SK-N-SH (cell line): Measurements from ENCODE around the gene SPATC1L. TPM values are rescaled to one million over a fixed set of nuclear protein-coding genes. Genes with fewer than 3 reads are reported as not detected.

ENCODE experiments used
- CTCF ChIA-PET: fragments of 300-600, 350-600 bp; formaldehyde crosslinking; extraction: SDS; loops from one replicate; lab custom pipeline; 2021; lab: Yijun Ruan, JAX
- POLR2A ChIA-PET: fragments of 350-600 bp; sonication (Branson Sonifier 250); formaldehyde crosslinking; extraction: SDS; loops from one replicate; lab custom pipeline; 2020; ENCODE audit warnings: antibody characterized with exemption, inconsistent platforms; lab: Yijun Ruan, JAX
- DNase-seq: peaks from one replicate; pipeline ENCODE4 v3.0.0; 2012
- H2AFZ ChIP-seq: fragments of 200-600 bp; sonication (generic); 2 replicates; pipeline ENCODE4 v1.8.1; 2016; ENCODE audit warnings: antibody characterized with exemption, mild to moderate bottlenecking, low read depth
- H3F3A ChIP-seq: fragments of 200-600 bp; sonication (generic); replicated peaks from 2 replicates; pipeline ENCODE3; 2016; ENCODE audit warnings: antibody characterized with exemption, mild to moderate bottlenecking; ENCODE audit not compliant: insufficient read depth
- H3K27ac ChIP-seq, 2 experiments: fragments of 200-500 bp in 1 of 2; fragments of 200-600 bp in 1 of 2; sonication (Bioruptor generic) in 1 of 2; sonication (generic), shearing (Covaris generic) in 1 of 2; 2 replicates each; pipeline versions ENCODE4 v1.5.1 to v1.6.1; 2014 to 2016; ENCODE audit warnings: low read depth in 2 of 2, inconsistent platforms in 1 of 2, low read length in 1 of 2, mild to moderate bottlenecking in 1 of 2, mixed read lengths in 1 of 2
- H3K27me3 ChIP-seq: fragments of 200-600 bp; sonication (generic), shearing (Covaris generic); 2 replicates; pipeline ENCODE4 v1.6.1; 2016; ENCODE audit warnings: mixed run types; ENCODE audit not compliant: insufficient read depth
- H3K36me3 ChIP-seq, 2 experiments: fragments of 200-500 bp in 1 of 2; fragments of 200-600 bp in 1 of 2; sonication (Bioruptor generic) in 1 of 2; sonication (generic) in 1 of 2; replicated peaks in 1 of 2; 2 replicates each; pipeline versions ENCODE3 to v1.5.1; 2014 to 2016; ENCODE audit warnings: low read length in 1 of 2, mild to moderate bottlenecking in 1 of 2; ENCODE audit not compliant: insufficient read depth in 2 of 2, control insufficient read depth in 1 of 2
- H3K4me1 ChIP-seq, 2 experiments: fragments of 200-500 bp in 1 of 2; fragments of 200-600 bp in 1 of 2; sonication (Bioruptor generic) in 1 of 2; sonication (generic), shearing (Covaris generic) in 1 of 2; 2 replicates each; pipeline versions ENCODE4 v1.5.1 to v1.6.1; 2014 to 2016; ENCODE audit warnings: low read depth in 1 of 2, low read length in 1 of 2, mixed run types in 1 of 2; ENCODE audit not compliant: insufficient read depth in 2 of 2, control insufficient read depth in 1 of 2
- H3K4me2 ChIP-seq: fragments of 200-600 bp; sonication (generic), shearing (Covaris generic); 2 replicates; pipeline ENCODE4 v1.6.1; 2017; ENCODE audit warnings: mixed run types
- H3K4me3 ChIP-seq, 2 experiments: fragments of 200-500 bp in 1 of 2; fragments of 200-600 bp in 1 of 2; sonication (Bioruptor generic) in 1 of 2; sonication (generic), shearing (Covaris generic) in 1 of 2; 2 replicates each; pipeline versions ENCODE4 v1.5.1 to v1.8.1; 2014 to 2016; ENCODE audit warnings: low read depth in 2 of 2, inconsistent platforms in 1 of 2, low read length in 1 of 2, mild to moderate bottlenecking in 1 of 2, mixed read lengths in 1 of 2, moderate library complexity in 1 of 2
- H3K79me2 ChIP-seq: fragments of 200-600 bp; sonication (generic); 2 replicates; pipeline ENCODE4 v1.8.1; 2017; ENCODE audit warnings: mild to moderate bottlenecking; ENCODE audit not compliant: insufficient read depth
- H3K9ac ChIP-seq: fragments of 200-600 bp; sonication (generic); 2 replicates; pipeline ENCODE4 v1.6.1; 2017; ENCODE audit warnings: mixed run types
- H3K9me2 ChIP-seq: fragments of 200-600 bp; sonication (generic); 2 replicates; pipeline ENCODE4 v1.6.1; 2017; ENCODE audit warnings: mixed run types
- H3K9me3 ChIP-seq: fragments of 200-600 bp; sonication (generic); 2 replicates; pipeline ENCODE4 v1.6.1; 2017; ENCODE audit warnings: mixed run types, mild to moderate bottlenecking, moderate library complexity
- H4K20me1 ChIP-seq: fragments of 200-600 bp; sonication (generic); 2 replicates; pipeline ENCODE4 v1.6.1; 2017; ENCODE audit warnings: mild to moderate bottlenecking, mixed run types; ENCODE audit not compliant: insufficient read depth
- CHD2 ChIP-seq: fragments of 150-350 bp; IDR thresholded peaks from 2 replicates; pipeline ENCODE4 v1.6.1; 2018; ENCODE audit warnings: low read length; ENCODE audit not compliant: partially characterized antibody
- CTCF ChIP-seq: fragments of 200-600 bp; sonication (generic); IDR thresholded peaks from 2 replicates; pipeline ENCODE4 v1.6.1; 2017; ENCODE audit warnings: antibody characterized with exemption, mild to moderate bottlenecking, moderate library complexity
- EP300 ChIP-seq, 2 experiments: IDR thresholded peaks; 2 replicates each; pipeline versions ENCODE4 v1.4.0 to v1.6.1; 2012; ENCODE audit warnings: borderline replicate concordance in 1 of 2, low read depth in 1 of 2, low read length in 1 of 2
- MXI1 ChIP-seq: IDR thresholded peaks from 2 replicates; pipeline ENCODE4 v1.6.1; 2012; ENCODE audit warnings: mild to moderate bottlenecking, low read depth, low read length, improper control_type of control experiment
- PBX3 ChIP-seq: IDR thresholded peaks from 2 replicates; pipeline ENCODE4; 2012
- RFX5 ChIP-seq: IDR thresholded peaks from 2 replicates; pipeline ENCODE4 v1.6.1; 2012; ENCODE audit warnings: mild to moderate bottlenecking, improper control_type of control experiment, low read length
- SMC3 ChIP-seq: IDR thresholded peaks from 2 replicates; pipeline ENCODE4 v1.6.1; 2012; ENCODE audit warnings: low read depth, low read length, improper control_type of control experiment
- TEAD4 ChIP-seq: IDR thresholded peaks from 2 replicates; pipeline ENCODE4 v1.4.0; 2012; ENCODE audit warnings: mild to moderate bottlenecking, borderline replicate concordance; ENCODE audit not compliant: insufficient read depth
- USF1 ChIP-seq: IDR thresholded peaks from 2 replicates; pipeline ENCODE4 v1.4.0; 2012; ENCODE audit warnings: low read depth, borderline replicate concordance
- YY1 ChIP-seq: IDR thresholded peaks from 2 replicates; pipeline ENCODE4 v1.4.0; 2012; ENCODE audit warnings: low read depth, mild to moderate bottlenecking
- WGBS: methylation state at CpG from one replicate; pipeline ENCODE4 v1.1.6; 2017; ENCODE audit warnings: low lambda C conversion rate; 5-methylcytosine and 5-hydroxymethylcytosine counted together
- polyA plus RNA-seq, 3 experiments: library from polyadenylated mRNA; depleted of rRNA; stranded (reverse); fragments of >200 nt; gene quantifications; 2 replicates each; pipeline ENCODE4 v1.2.3, GENCODE V29; 2012

Gene SPATC1L
- polyA plus RNA-seq, 1 of the 3 experiments (the other 2 are of a cell fraction): 8.3 TPM

GRCh38 chr21:46130831-46131587 lies 53.2 kb downstream of the SPATC1L start (continued):
- TF ChIP-seq YY1 (no peak), MXI1 (no peak), CHD2 (no peak), USF1 (no peak), TEAD4 (no peak), CTCF (no peak), SMC3 (no peak), EP300 (IDR thresholded peaks at IDR 0.05; ENCODE audit: borderline replicate concordance in 1 of 2, low read depth in 1 of 2, low read length in 1 of 2) (no peak)

GRCh38 chr21:46129846-46130651 lies 54.2 kb downstream of the SPATC1L start:
- ChIA-PET POLR2A (interaction anchor here (1.5 kb wide), 1 partner anchor 160 kb away, joined by 3 read pairs; no protein-coding TSS in a partner anchor), CTCF (interaction anchor here (1.7 to 3.4 kb wide), 3 partner anchors 13 to 158 kb away, joined by 5 to 28 read pairs (median 13); no protein-coding TSS in a partner anchor)
- no peaks in the 10 kb centered on the region for H3K9me2 ChIP-seq
- no peak overlapping the region for H3K4me3 ChIP-seq
- no peaks in the 10 kb centered on the region for H3K79me2 ChIP-seq
- H3K4me2 ChIP-seq: no peak overlapping the region
- no peaks in the 10 kb centered on the region for H4K20me1 ChIP-seq
- TF ChIP-seq RFX5 (no peak), PBX3 (no peak)
- H3K4me1 ChIP-seq: peaks cover 0 to 41% of the 10 kb centered on the region in 2 experiments; a peak in 1 of 4 replicates
- 96% methylated on average over 9 of the region's 27 CpGs for WGBS
- H3K27ac ChIP-seq: peak overlapping the region in 1 of 2 experiments; percentile 31; a peak in 1 of 4 replicates
- no peak overlapping the region for H3K9ac ChIP-seq
- H3K9me3 ChIP-seq: no peaks in the 10 kb centered on the region
- no peak for DNase-seq
- H3F3A ChIP-seq: no peaks in the 10 kb centered on the region
- H3K27me3 ChIP-seq: no peaks in the 10 kb centered on the region
- H2AFZ ChIP-seq: no peak overlapping the region
- H3K36me3 ChIP-seq: peaks cover 0 to 8% of the 10 kb centered on the region in 2 experiments
